ENCODE measurements around the gene RNF214. TPM values are rescaled to one million over a fixed set of nuclear protein-coding genes. Genes with fewer than 3 reads are reported as not detected.
A peak's percentile ranks its signal among the peaks of the same experiment; 100 is the strongest.
"Not testable (repeated sequence)": the region's sequence is repeated elsewhere in the genome, so short reads cannot be mapped to it uniquely, and the experiment has no call there.

RNF214 gene
- total RNA-seq, 1 donor from 2014 or later: 16.3 TPM

DNA sequence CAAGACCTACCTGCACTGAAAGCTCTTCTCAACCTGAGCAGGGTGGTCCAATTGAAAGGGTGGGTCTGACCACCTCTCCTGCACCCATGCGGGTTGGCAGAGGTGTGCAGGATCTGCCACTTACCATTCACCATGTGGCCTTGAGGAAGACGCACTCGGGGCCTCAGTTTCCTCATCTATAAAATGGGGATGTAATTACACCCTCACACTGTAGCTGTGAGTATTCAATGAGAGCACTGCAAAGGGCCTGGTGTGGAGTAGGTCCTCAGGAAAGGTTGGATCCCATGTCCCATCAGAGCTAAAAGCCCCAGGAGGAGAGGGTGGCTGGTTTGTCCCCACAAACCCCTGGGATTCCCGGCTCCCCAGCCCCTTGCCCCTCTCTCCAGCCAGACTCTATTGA, 33.9 kb upstream of the RNF214 start:
- DNase-seq: no peak

DNA sequence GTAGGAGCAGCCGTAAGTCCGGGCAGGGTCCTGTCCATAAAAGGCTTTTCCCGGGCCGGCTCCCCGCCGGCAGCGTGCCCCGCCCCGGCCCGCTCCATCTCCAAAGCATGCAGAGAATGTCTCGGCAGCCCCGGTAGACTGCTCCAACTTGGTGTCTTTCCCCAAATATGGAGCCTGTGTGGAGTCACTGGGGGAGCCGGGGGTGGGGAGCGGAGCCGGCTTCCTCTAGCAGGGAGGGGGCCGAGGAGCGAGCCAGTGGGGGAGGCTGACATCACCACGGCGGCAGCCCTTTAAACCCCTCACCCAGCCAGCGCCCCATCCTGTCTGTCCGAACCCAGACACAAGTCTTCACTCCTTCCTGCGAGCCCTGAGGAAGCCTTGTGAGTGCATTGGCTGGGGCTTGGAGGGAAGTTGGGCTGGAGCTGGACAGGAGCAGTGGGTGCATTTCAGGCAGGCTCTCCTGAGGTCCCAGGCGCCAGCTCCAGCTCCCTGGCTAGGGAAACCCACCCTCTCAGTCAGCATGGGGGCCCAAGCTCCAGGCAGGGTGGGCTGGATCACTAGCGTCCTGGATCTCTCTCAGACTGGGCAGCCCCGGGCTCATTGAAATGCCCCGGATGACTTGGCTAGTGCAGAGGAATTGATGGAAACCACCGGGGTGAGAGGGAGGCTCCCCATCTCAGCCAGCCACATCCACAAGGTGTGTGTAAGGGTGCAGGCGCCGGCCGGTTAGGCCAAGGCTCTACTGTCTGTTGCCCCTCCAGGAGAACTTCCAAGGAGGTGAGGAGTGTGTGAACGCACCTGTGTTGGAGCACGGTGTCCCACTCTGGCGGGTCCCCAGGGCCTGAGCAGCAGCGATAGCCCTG, 33.2 kb upstream of the RNF214 start, which contains the start of gene TAGLN:
TSS of gene TAGLN (plus strand) at position 318 of the 863 bp plus-strand sequence. CDS start 3,644 bp downstream, outside the sequence.
- DNase-seq: peak; percentile 80

DNA sequence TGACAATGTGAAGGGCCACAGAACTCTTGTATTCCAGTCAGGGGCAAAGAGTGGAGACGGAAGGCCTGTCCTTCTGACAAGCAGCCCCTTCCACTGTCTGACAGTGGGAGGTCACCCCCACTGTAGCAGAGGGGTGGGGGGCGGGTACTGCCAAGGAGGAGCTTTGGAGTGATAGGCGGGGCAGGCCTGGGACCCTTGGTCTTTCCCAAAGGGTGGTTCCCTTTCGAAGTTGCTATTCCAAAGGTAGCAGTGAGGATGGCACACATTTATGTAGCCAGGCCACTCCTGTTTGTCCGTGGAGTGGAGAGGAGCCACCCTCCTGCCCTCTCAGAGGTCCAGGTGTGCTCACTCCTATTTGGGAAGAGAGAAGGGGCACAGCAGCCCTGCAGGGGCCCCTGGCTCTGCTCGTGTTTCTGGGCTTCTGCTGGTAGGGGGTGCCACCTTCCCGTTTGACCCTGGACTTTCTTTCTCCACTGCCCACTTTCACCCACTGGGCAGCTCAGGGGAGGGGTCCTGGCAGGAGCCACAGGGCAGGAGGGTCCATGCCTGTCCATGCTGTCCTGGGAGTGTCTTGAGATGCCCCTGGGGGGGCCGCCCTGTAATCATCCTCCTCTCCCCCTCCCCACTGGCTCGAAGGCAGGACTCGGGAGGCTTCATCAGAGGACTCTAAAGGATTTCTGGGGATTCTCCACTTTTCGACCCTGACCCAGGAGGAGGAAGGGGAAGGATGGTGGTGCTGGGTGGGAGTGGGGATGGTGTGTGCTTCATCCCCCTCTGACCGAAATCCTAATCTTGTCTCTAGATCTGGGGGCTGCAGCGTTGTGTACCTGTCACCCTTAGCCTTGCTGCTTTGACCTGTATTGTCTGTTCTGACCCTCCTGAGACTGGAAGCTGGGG, 32.3 kb upstream of the RNF214 start:
- DNase-seq: no peak

DNA sequence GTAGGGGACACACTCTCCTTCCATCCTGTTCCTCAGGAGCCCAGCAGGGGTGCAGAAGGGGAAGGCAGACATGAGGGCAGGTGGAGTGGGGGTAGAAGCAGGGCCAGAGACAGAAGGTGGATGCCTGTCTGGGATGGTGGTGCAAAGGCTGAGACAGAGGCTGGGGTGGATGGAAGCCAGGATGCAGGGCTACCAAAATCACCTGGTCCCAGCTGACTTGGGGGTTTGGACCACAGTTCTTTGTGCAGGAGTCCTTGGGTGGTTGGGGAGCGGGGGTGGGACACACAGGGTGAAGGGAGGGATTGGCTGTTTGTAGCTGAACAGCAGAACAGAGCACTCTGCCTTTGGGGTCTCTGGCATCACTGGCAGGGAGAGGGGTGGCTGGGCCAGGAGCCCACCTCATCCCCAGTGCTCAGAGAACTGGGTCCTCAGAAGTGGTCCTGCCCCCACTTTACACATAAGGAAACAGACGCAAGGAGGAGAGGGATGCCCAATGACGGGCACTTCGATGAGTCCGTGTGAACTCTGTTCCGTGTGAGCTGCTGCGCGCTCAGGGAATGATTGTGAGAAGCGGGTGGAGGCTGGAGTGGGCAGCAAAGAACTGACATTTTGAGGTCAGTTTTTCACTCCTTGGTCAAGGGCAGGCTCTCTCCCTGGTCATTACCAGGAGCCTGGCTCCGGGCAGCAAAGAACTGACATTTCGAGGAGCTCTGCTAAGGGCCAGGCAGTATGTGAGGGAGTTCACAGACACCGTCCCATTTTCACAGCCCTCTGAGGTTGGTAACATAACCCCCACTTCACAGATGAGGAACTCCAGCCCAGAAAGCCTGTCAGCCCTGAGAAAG, 31.4 kb upstream of the RNF214 start:
- no peak for DNase-seq

DNA sequence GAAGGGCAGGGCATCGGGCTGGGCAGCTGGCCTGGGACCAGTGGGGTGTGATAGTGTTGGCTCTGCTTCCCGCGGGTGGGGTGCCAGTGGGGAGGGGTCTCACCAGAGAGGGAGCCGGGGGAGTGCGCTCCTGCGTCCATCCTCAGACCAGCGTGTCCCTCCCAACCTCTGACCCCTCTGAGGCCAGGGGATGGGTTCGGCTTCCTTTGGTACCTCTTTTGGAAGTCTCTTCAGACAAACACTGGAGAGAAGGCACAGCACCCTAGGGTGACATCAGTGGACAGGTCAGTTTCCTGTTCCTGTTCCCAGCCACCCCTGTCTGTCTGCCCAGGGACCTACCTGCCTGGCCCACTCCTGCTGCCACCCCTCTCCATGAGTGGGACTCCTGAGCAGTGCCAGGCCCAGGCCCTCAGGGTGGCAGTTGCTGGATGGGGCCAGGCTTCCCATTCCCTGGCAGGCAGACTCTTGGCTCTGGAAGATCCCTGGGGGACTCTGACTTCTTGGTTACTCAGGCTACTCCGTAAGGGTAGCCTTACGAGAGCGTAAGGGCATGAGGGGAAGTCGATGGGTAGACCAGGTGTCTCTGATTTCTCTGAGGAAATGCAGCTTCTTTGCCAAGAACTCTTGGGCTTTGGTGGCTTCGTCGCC, 30.7 kb upstream of the RNF214 start:
- no peak for DNase-seq

DNA sequence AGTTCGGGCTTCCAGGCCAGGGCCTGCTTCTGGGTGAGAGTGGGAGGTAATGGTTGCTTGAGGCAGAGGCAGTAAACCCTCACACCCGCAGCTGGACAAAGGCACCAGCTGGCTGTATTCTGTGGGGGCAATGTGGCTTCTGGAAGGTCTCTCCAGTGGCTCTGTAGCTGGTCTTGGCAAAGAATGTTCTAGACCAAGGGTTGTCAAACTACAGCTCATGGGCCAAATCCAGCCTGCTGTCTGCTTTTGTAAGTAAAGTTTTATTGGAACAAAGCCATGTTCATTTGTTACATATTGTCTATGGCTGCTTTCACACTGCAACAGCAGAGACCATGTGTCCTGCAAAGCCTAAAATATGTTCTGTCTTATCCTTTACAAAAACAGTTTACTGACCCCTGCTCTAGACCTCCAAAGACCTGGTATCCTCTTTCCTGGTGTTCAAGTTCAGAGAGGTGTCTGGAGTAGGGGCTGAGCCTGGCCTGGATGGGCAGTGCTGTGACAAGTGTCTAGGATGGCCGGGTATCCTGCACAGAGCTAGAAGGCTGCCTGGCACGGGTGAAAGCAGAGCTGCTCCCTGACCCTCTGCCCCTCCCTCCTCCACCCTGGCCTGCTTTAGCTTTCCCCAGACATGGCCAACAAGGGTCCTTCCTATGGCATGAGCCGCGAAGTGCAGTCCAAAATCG, 29.9 kb upstream of the RNF214 start:
- DNase-seq: no peak

DNA sequence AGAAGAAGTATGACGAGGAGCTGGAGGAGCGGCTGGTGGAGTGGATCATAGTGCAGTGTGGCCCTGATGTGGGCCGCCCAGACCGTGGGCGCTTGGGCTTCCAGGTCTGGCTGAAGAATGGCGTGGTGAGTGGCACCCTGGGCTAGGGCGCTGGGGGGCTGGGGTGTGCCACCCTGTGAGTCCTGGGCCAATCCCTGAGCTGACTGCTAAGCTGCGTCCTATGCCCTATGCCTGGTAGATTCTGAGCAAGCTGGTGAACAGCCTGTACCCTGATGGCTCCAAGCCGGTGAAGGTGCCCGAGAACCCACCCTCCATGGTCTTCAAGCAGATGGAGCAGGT, 29.4 kb upstream of the RNF214 start:
- DNase-seq: no peak

DNA sequence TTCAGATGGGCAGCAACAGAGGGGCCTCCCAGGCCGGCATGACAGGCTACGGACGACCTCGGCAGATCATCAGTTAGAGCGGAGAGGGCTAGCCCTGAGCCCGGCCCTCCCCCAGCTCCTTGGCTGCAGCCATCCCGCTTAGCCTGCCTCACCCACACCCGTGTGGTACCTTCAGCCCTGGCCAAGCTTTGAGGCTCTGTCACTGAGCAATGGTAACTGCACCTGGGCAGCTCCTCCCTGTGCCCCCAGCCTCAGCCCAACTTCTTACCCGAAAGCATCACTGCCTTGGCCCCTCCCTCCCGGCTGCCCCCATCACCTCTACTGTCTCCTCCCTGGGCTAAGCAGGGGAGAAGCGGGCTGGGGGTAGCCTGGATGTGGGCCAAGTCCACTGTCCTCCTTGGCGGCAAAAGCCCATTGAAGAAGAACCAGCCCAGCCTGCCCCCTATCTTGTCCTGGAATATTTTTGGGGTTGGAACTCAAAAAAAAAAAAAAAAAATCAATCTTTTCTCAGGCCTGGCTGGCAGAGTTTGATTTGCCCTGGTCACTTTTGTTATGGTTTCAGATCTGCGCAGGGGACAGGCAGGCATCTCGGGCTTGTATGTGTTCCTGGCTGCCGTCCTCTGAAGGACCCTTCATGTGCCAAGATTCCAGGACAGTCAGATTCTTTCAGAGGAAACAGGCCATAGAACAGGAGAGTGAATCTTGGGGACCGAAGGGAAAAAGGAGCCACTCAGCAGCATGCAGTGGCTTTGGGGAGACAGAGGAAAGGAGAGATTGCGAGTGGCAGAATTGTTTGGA, 28.0 kb upstream of the RNF214 start:
- DNase-seq: no peak

DNA sequence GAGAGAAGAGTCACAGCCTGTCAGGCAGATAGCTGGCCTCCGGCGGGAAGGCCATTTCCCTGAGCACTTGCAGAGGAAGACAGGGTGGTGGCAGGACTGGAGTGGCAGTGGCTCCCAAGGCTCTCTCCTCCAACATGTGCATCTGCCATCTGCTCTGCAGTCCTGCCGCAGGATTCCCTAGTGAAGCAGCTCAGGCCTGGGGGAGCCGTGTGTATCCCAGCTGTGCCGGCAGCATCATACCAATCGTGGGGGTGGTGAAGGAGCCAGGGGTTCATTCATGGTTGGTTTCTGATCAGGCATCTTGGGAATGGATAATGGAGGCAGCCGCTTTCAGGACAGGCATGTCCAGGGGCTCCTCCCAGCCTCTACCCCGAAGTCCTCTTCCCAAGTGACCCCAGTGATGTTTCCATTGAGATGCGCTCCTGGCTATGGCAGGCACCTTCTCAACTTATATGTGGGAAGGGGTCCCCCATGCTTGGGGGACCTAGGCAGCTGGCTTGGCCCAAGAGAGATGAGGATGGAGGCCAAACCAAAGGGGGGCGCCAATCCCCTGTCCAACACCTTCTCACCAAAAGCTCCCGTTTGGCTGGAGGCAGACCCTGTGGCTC, 27.2 kb upstream of the RNF214 start:
- no peak for DNase-seq

DNA sequence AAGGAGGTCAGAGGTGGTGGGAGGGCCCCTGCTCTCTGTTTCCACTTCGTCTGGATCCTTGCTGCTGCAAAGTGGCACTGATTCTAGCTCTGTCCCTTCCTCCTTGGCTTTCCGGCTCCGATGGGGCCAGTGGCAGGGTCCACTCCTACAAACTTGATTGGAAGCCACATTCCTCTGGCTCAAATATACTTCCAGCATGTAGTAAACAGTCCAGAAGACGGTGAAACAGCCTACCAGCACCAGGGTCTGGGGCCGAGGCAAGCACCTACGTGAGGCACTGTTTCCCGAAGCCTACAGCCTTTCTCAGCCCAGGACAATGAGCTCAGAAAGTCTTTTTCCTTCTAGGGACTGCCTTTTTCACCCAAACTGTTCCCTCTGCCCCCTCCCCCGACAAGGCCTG, 26.4 kb upstream of the RNF214 start:
- DNase-seq: not testable (repeated sequence)

DNA sequence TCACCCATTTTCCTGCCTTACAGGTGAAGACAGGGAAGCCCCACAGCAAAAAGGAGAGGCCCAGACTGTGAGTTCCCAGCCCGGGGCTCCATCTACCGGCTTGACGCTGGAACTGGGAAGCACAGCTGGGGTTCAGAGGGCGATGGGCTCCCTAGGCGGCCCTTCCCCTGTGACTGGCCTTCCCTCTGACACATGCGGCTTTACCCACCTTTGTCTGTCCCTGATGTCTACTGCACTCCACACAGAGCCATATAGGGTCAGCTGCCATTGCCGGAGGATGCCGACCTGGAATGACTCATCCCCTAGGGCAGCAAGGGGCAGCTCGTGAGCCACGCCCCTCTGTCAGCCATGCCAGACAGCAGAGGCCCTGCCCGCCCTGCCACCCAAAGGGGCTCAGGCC, 25.6 kb upstream of the RNF214 start:
- not testable (repeated sequence) for DNase-seq

DNA sequence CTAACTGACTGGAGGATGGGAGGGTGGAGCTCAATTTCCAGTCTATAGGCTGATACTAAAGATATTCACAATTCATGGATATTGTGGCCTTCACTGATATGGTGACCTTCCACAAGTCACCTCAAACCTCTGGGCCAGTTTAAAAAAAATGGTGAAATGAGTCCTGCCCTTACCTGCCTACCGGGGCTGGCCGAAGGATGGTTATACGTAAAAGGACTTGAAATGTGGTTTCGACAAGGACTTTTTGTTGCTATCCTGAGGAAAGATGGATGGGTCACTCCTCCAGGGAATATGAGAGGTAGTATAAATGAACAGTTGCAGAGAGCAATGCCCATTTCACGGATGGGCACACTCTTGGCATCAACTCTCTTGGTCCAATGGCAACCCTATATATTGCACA, 25.0 kb upstream of the RNF214 start:
- DNase-seq: not testable (repeated sequence)

DNA sequence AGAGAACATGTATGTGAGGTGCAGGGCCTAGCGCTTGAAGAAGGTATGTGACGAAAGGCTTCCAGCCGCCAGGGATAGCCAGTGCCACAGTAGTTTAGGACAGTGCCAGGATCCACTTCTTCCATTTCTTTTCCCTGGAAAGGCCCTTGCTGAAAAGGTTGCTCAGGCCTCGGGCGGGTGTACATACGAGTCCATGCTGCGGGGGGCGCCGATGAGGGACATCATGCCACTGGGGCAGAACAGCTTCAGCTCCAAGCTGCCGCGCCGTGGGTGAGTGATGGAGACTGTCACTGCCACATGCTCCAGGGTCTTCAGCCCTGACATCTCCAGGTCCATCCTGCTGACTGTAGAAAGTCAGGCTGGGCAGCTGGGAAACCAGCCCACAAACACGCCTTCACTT, 23.8 kb upstream of the RNF214 start:
- not testable (repeated sequence) for DNase-seq

DNA sequence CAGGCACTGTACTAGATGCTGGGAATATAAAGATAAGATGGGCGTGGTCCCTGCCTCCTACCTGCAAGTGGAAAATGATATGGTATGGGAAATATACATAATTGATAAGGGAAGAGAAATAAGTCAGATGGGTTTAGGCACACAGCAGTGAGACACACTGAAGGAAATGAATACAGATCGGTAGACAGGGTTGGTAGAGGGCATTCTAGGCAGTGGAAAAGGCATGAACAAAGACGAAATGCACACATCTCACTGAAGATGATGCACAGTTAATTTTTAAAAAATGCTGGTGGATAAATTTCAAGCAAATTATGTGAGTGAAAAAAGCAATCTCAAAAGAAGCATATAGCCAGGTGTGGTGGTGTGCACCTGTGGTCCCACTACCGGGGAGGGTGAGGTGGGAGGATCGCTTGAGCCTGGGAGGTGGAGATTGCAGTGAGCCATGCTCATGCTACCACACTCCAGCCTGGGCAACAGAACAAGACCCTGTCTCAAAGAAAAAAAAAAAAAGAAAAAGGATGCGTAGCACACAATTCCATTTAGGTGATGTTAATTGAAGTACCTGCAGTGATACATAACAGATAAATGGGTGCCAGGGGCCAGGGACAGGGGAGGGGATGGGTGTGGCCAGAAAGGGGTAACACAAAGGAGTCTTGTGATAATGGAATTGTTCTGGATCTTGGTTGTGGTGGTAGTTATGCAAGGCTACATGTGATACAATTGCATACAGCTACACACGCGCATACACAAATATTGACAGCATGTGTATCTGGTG, 22.9 kb upstream of the RNF214 start:
- not testable (repeated sequence) for DNase-seq

DNA sequence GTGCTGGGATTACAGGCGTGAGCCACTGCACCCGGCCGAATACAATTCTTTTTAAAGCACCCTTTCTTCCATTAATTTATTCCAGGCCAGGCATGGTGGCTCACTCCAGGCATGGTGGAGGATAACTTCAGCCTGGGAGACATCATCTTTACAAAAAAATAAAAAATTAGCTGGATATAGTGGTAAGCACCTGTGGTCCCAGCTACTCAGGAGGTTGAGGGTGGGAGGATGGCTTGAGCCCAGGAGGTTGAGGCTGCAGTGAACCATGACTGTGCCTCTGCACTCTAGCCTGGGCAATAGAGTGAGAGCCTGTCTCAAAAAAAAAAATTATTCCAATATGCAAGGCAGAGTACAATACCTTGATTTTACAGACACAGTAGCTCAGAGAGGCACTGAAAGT, 21.9 kb upstream of the RNF214 start:
- no peak for DNase-seq

DNA sequence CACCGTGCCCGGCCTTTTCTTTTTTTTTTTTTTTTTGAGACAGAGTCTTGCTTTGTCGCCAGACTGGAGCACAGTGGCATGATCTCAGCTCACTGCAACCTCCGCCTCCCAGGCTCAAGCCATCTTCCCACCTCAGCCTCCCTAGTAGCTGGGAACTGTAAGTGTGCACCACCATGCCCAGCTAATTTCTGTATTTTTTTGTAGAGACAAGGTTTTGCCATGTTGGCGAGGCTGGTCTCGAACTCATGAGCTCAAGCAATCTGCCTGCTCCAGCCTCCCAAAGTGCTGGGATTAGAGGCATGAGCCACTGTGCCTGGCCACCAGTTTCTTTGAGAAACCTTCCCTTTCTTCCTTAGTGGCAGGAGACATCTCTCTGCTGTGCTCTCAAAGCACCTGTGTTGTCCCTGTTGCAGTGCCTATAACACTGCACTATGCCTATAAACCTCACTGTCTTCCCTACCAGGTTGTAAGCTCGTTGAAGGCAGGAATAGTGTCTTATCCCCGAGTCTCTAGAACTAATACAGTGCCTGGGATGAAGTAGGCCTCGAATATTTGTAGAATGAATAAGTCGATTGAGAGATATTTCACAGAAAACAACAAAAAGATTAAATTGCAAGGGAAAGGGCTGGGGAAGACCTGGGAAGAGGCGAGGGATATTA, 19.6 kb upstream of the RNF214 start:
- no peak for DNase-seq

DNA sequence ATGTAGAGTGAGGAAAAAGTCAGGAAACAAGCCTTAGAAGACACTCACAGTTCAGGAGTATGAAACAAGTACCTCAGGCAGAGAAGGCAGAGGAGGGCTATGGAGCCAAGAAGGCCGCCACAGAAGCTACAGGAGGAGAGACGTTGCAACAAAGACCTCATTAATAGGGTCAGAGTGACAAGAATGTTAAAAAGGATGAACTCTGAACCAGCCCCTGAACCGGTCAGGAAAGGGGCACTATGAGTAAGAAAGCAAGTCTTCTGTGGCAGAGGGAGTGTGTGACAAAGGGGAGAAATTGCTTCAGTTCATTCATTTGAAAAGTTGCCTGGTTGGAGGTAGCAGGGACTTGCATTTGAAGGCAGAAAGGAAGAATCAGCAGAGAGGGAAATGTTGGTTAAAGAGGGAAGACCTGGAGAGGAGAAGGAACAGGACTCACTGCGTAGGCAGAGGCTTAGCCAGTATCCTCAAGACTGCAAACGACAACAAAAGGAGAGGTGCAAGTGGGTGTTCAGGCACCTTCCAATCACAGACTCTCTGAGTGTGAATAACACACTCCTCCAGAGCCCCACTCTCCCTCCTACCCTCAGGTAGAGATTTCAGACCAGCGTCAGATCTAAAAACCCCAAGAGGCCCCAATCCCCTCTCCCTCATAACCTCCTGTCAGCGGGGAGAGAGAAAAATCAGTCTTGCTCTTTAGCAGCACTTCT, 17.9 kb upstream of the RNF214 start:
- DNase-seq: no peak

All from tongue (tissue), 2 donors.